Activated CD4-positive, alpha-beta T cell treated with anti-CD3 and anti-CD28 coated beads, Interleukin-2, amount 10 ng/mL, durations not matched to agents 7 days and 5 days (primary cell): ENCODE data around the gene KIR2DL3. TPM values are rescaled to one million over a fixed set of nuclear protein-coding genes. Genes with fewer than 3 reads are reported as not detected.
"Not testable (repeated sequence)": the region's sequence is repeated elsewhere in the genome, so short reads cannot be mapped to it uniquely, and the experiment has no call there.

Experiments
- CTCF ChIA-PET: fragments of 350-600 bp; sonication (Branson Sonifier 250); formaldehyde crosslinking; loops from one replicate; lab custom pipeline; 2021; ENCODE audit warnings: antibody characterized with exemption; lab: Charles Lee
- POLR2A ChIA-PET: fragments of 350-600 bp; sonication (Branson Sonifier 250); formaldehyde crosslinking; loops from one replicate; lab custom pipeline; 2021; ENCODE audit warnings: antibody characterized with exemption; lab: Charles Lee
- DNase-seq: peaks from one replicate; pipeline ENCODE4 v3.0.0-alpha.2; 2020
- H3K27ac Mint-ChIP-seq: one replicate; pipeline ENCODE4 v1.8.0; 2021; ENCODE audit warnings: mild to moderate bottlenecking, moderate library complexity, mixed read lengths
- H3K27me3 Mint-ChIP-seq: one replicate; pipeline ENCODE4 v1.8.0; 2021; ENCODE audit warnings: mixed read lengths
- H3K36me3 Mint-ChIP-seq: one replicate; pipeline ENCODE4 v1.8.0; 2021; ENCODE audit warnings: low read depth, mixed read lengths
- H3K4me1 Mint-ChIP-seq: one replicate; pipeline ENCODE4 v1.8.0; 2021; ENCODE audit warnings: mixed read lengths
- H3K4me3 Mint-ChIP-seq: one replicate; pipeline ENCODE4 v1.8.0; 2021; ENCODE audit warnings: mild to moderate bottlenecking, moderate library complexity, mixed read lengths
- H3K9me3 Mint-ChIP-seq: one replicate; pipeline ENCODE4 v1.8.0; 2021; ENCODE audit warnings: mixed read lengths
- total RNA-seq, 2 experiments: library from RNA; stranded (reverse); gene quantifications; one replicate each; pipeline ENCODE4 v1.2.3, GENCODE V29; 2021

KIR2DL3 gene
- total RNA-seq, 2 experiments from 2014 or later = not detected

- CTCF ChIA-PET, POLR2A ChIA-PET, H3K36me3 Mint-ChIP-seq, H3K4me1 Mint-ChIP-seq, DNase-seq, H3K9me3 Mint-ChIP-seq, H3K4me3 Mint-ChIP-seq, H3K27me3 Mint-ChIP-seq, H3K27ac Mint-ChIP-seq: not testable (repeated sequence)
These were observed 18.1 kb downstream of the KIR2DL3 start for GRCh38 chr19:54756204-54757110.

GRCh38 chr19:54758577-54758976 lies 20.3 kb downstream of the KIR2DL3 start:
- H3K36me3 Mint-ChIP-seq, H3K27me3 Mint-ChIP-seq, POLR2A ChIA-PET: not testable (repeated sequence)

GRCh38 chr19:54764219-54764618 lies 25.9 kb downstream of the KIR2DL3 start:
- H3K27ac Mint-ChIP-seq, H3K4me1 Mint-ChIP-seq, H3K36me3 Mint-ChIP-seq: not testable (repeated sequence)

More at GRCh38 chr19:54758577-54758976, 20.3 kb downstream of the KIR2DL3 start:
- H3K9me3 Mint-ChIP-seq, H3K4me1 Mint-ChIP-seq, DNase-seq, H3K4me3 Mint-ChIP-seq, CTCF ChIA-PET, H3K27ac Mint-ChIP-seq: not testable (repeated sequence)

GRCh38 chr19:54766464-54766863 lies 28.2 kb downstream of the KIR2DL3 start:
- POLR2A ChIA-PET, CTCF ChIA-PET, H3K27me3 Mint-ChIP-seq: not testable (repeated sequence)

More at GRCh38 chr19:54764219-54764618, 25.9 kb downstream of the KIR2DL3 start:
- H3K9me3 Mint-ChIP-seq, H3K27me3 Mint-ChIP-seq, POLR2A ChIA-PET, DNase-seq, H3K4me3 Mint-ChIP-seq, CTCF ChIA-PET: not testable (repeated sequence)

GRCh38 chr19:54769646-54770045 lies 31.3 kb downstream of the KIR2DL3 start, which contains the start of gene KIR2DL1:
Gene KIR2DL1, plus strand, starts transcription at chr19:54769793. Its CDS starts 58 bp downstream, at chr19:54769851.
- H3K4me3 Mint-ChIP-seq, DNase-seq, H3K36me3 Mint-ChIP-seq, H3K9me3 Mint-ChIP-seq, H3K27me3 Mint-ChIP-seq, POLR2A ChIA-PET, CTCF ChIA-PET, H3K4me1 Mint-ChIP-seq, H3K27ac Mint-ChIP-seq: not testable (repeated sequence)

More at GRCh38 chr19:54766464-54766863, 28.2 kb downstream of the KIR2DL3 start:
- not testable (repeated sequence) for H3K4me3 Mint-ChIP-seq, DNase-seq, H3K9me3 Mint-ChIP-seq, H3K4me1 Mint-ChIP-seq, H3K27ac Mint-ChIP-seq, H3K36me3 Mint-ChIP-seq

GRCh38 chr19:54770511-54770910 lies 32.2 kb downstream of the KIR2DL3 start:
- H3K4me1 Mint-ChIP-seq, H3K36me3 Mint-ChIP-seq, H3K4me3 Mint-ChIP-seq, POLR2A ChIA-PET, H3K9me3 Mint-ChIP-seq, CTCF ChIA-PET, DNase-seq, H3K27ac Mint-ChIP-seq, H3K27me3 Mint-ChIP-seq: not testable (repeated sequence)

GRCh38 chr19:54771018-54771960 lies 33.0 kb downstream of the KIR2DL3 start:
- POLR2A ChIA-PET = not testable (repeated sequence)

GRCh38 chr19:54772666-54773065 lies 34.4 kb downstream of the KIR2DL3 start:
- CTCF ChIA-PET, H3K4me3 Mint-ChIP-seq, H3K27ac Mint-ChIP-seq, H3K9me3 Mint-ChIP-seq, H3K27me3 Mint-ChIP-seq, H3K36me3 Mint-ChIP-seq, H3K4me1 Mint-ChIP-seq, DNase-seq, POLR2A ChIA-PET: not testable (repeated sequence)

More at GRCh38 chr19:54771018-54771960, 33.0 kb downstream of the KIR2DL3 start:
- H3K4me3 Mint-ChIP-seq, H3K36me3 Mint-ChIP-seq, H3K4me1 Mint-ChIP-seq, H3K9me3 Mint-ChIP-seq, H3K27me3 Mint-ChIP-seq, H3K27ac Mint-ChIP-seq, CTCF ChIA-PET, DNase-seq: not testable (repeated sequence)

- H3K27me3 Mint-ChIP-seq, H3K9me3 Mint-ChIP-seq, DNase-seq, POLR2A ChIA-PET, CTCF ChIA-PET, H3K36me3 Mint-ChIP-seq, H3K4me1 Mint-ChIP-seq, H3K27ac Mint-ChIP-seq, H3K4me3 Mint-ChIP-seq: not testable (repeated sequence)
These were observed 36.9 kb downstream of the KIR2DL3 start for GRCh38 chr19:54775095-54775815.

- CTCF ChIA-PET, H3K4me1 Mint-ChIP-seq, DNase-seq, H3K27ac Mint-ChIP-seq, POLR2A ChIA-PET, H3K4me3 Mint-ChIP-seq, H3K36me3 Mint-ChIP-seq, H3K27me3 Mint-ChIP-seq, H3K9me3 Mint-ChIP-seq: not testable (repeated sequence)
These were observed 37.5 kb downstream of the KIR2DL3 start for GRCh38 chr19:54775830-54776229.

GRCh38 chr19:54777851-54778250 lies 39.5 kb downstream of the KIR2DL3 start:
- H3K4me1 Mint-ChIP-seq, H3K9me3 Mint-ChIP-seq, H3K27ac Mint-ChIP-seq, H3K27me3 Mint-ChIP-seq, CTCF ChIA-PET, POLR2A ChIA-PET, H3K36me3 Mint-ChIP-seq, DNase-seq, H3K4me3 Mint-ChIP-seq: not testable (repeated sequence)

- H3K4me1 Mint-ChIP-seq, CTCF ChIA-PET, POLR2A ChIA-PET, H3K9me3 Mint-ChIP-seq, H3K36me3 Mint-ChIP-seq, H3K27me3 Mint-ChIP-seq, H3K4me3 Mint-ChIP-seq, DNase-seq, H3K27ac Mint-ChIP-seq: not testable (repeated sequence)
These were observed 40.6 kb downstream of the KIR2DL3 start for GRCh38 chr19:54778896-54779295.
